IPS-18a (cell line): ENCODE measurements around the gene CHMP4B.

Experiments
- H3K27ac ChIP-seq: one replicate; pipeline ENCODE4 v1.5.1; 2013; ENCODE audit warnings: low read length
- H3K27me3 ChIP-seq: one replicate; pipeline ENCODE4 v1.6.1; 2013; ENCODE audit warnings: mild to moderate bottlenecking, low read length; ENCODE audit not compliant: control insufficient read depth, insufficient read depth
- H3K36me3 ChIP-seq: one replicate; pipeline ENCODE4 v1.6.1; 2013; ENCODE audit warnings: low read depth, low read length; ENCODE audit not compliant: control insufficient read depth
- H3K4me1 ChIP-seq: one replicate; pipeline ENCODE4 v1.6.1; 2013; ENCODE audit warnings: low read depth, low read length; ENCODE audit not compliant: control insufficient read depth
- H3K4me3 ChIP-seq: one replicate; pipeline ENCODE4 v1.5.1; 2013; ENCODE audit warnings: low read length
- H3K9ac ChIP-seq: one replicate; pipeline ENCODE4 v1.6.1; 2013; ENCODE audit warnings: mild to moderate bottlenecking, low read length, moderate library complexity
- H3K9me3 ChIP-seq: one replicate; pipeline ENCODE4 v1.6.1; 2013; ENCODE audit warnings: low read depth, low read length; ENCODE audit not compliant: control insufficient read depth

Gene CHMP4B

DNA sequence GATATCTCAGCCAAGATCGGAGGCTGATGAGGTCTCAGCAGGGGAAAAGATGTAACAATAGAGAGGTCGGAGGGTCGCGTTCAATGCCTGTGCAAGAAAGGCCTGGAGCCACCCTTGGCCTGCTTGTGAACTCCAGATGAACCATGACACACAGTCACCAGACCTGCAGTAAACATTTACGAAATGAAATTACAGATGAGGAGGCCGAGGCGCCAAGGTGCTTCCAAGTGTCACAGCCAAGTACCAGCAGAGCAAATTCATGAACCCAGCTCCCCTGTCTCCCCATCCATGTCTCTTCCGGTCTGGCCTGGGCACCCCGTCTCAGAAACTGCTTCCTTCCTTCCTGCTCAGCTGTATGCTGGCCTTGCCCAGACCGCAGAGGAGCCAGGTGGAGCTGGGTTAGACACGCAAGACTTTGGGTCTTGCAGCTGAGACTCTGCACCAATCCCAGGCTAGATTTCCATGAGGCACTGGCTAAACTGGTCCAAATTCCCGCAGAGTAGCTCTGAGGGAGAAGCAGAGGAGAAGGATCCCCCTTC is 48.1 kb downstream of the CHMP4B start:
- H3K36me3 ChIP-seq, result peaks cover 7% of the 10 kb centered on the region
- no peak overlapping the region for H3K27ac ChIP-seq
- H3K4me1 ChIP-seq, result peaks cover 8% of the 10 kb centered on the region
- H3K27me3 ChIP-seq, result no peaks in the 10 kb centered on the region
- H3K4me3 ChIP-seq, result no peak overlapping the region
- H3K9ac ChIP-seq, result no peak overlapping the region
- H3K9me3 ChIP-seq, result no peaks in the 10 kb centered on the region

DNA sequence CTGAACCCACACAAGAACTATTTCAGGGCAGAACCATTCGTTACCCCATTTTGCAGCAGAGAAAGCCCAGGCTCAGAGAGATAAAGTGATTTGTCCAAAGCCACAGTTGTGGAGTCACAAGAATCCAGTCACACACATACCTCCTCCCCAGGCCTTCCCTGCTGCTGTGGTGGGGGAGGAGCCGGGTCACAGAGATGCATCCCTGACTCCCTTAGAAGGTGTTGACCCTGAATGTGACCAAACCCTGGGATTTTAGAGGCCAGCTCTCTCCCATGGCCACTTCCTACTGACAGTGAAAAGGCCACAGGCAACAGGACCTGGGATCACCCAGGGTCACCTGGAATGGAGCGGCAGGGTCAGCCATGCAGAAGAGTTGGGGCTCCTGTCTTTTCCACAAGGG is 48.6 kb downstream of the CHMP4B start:
- Histone ChIP-seq H3K9ac (no peak overlapping the region), H3K9me3 (no peaks in the 10 kb centered on the region), H3K27me3 (no peaks in the 10 kb centered on the region), H3K4me3 (no peak overlapping the region), H3K27ac (no peak overlapping the region), H3K4me1 (peaks cover 8% of the 10 kb centered on the region), H3K36me3 (peaks cover 2% of the 10 kb centered on the region)

- Histone ChIP-seq H3K4me3 (no peak overlapping the region), H3K9me3 (no peaks in the 10 kb centered on the region), H3K9ac (no peak overlapping the region), H3K4me1 (peaks cover 8% of the 10 kb centered on the region), H3K27ac (no peak overlapping the region), H3K27me3 (no peaks in the 10 kb centered on the region), H3K36me3 (no peaks in the 10 kb centered on the region)
Observed at GRCh38 chr20:33861458-33861857, 50.3 kb downstream of the CHMP4B start.

DNA sequence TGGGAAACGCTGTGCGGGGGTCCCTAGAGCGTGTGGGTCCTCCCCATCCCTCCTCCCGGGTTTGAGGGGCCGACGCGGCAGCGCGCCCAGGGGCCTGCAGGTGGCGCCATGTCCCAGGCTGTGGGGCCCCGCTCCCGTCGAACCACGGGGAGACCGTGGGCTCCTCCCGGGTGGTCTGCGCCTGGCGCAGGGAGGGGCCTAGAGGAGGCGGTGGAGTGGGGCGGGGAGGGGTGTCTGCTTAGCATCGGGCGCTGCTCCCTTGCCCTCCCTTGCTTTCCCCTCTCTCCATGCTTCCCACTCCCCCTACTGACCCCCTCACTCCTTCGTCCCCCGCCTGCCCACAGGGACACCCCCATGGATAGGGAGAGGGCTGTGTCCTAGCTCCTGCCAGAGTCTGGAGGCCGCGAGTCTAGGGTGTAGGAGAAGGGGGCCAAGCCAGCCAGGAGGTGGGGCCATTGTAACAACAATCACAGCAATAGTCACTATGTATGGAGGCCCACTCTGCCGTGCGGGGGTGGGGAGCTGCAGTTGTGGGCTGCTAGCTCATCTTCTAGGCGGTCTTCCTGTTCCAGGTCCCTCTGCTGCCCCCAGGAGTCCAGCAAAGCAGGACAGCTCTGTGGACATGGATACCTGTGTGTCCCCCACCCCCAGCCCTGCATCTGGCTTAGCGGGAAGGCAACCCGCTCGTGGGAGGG is 51.7 kb downstream of the CHMP4B start:
- H3K27me3 ChIP-seq, result no peaks in the 10 kb centered on the region
- peaks cover 8% of the 10 kb centered on the region for H3K4me1 ChIP-seq
- H3K9me3 ChIP-seq, result no peaks in the 10 kb centered on the region
- H3K27ac ChIP-seq, result no peak overlapping the region
- H3K36me3 ChIP-seq, result no peaks in the 10 kb centered on the region
- peak overlapping the region; percentile 25 for H3K4me3 ChIP-seq
- no peak overlapping the region for H3K9ac ChIP-seq

- H3K4me1 ChIP-seq, result peaks cover 8% of the 10 kb centered on the region
Observed at GRCh38 chr20:33863440-33864323, 52.5 kb downstream of the CHMP4B start.

DNA sequence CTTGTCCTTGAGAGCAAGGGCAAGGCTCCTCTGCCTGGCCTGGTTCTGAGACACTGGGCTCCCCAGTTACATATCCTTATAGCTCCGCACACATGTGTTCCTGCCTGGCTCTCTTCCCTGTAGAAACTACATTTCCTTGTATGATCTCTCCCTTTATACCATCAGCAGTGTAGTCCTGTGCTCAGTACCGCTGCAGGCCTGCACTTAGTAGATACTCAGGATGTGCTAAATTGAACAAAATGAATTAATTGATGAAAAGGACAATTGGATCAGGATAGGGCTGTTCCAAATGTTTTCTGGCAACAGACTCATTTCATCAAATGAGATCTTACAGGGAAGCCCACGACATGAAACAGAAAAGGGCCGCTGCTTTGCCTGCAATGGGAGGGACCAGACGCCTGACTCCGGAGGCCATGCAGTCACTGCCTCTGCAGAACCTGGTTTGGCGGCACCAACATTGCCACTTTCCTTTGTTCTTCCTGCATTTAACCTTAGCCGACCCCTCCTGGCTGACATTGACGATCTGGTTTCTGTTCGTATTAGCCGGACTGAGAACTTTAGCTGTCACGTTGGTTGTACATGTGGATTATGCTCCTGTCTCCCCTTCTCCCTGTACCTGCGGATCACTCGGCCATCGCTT is 53.3 kb downstream of the CHMP4B start:
- no peaks in the 10 kb centered on the region for H3K27me3 ChIP-seq
- no peaks in the 10 kb centered on the region for H3K9me3 ChIP-seq
- H3K36me3 ChIP-seq, result no peaks in the 10 kb centered on the region
- peaks cover 7% of the 10 kb centered on the region for H3K4me1 ChIP-seq
- H3K27ac ChIP-seq, result no peak overlapping the region
- H3K4me3 ChIP-seq, result no peak overlapping the region
- no peak overlapping the region for H3K9ac ChIP-seq

More at GRCh38 chr20:33863440-33864323, 52.5 kb downstream of the CHMP4B start:
- H3K4me3 ChIP-seq, result no peak overlapping the region
- H3K27ac ChIP-seq, result no peak overlapping the region
- no peaks in the 10 kb centered on the region for H3K36me3 ChIP-seq
- no peaks in the 10 kb centered on the region for H3K27me3 ChIP-seq
- H3K9me3 ChIP-seq, result no peaks in the 10 kb centered on the region
- no peak overlapping the region for H3K9ac ChIP-seq

GRCh38 chr20:33865761-33866370 is 54.7 kb downstream of the CHMP4B start:
- no peak overlapping the region for H3K9ac ChIP-seq
- H3K4me3 ChIP-seq, result no peak overlapping the region
- H3K36me3 ChIP-seq, result no peaks in the 10 kb centered on the region
- H3K4me1 ChIP-seq, result peaks cover 4% of the 10 kb centered on the region
- H3K27me3 ChIP-seq, result no peaks in the 10 kb centered on the region
- H3K9me3 ChIP-seq, result no peaks in the 10 kb centered on the region
- no peak overlapping the region for H3K27ac ChIP-seq

GRCh38 chr20:33866398-33867100 is 55.4 kb downstream of the CHMP4B start:
- Histone ChIP-seq H3K36me3 (no peaks in the 10 kb centered on the region), H3K27ac (no peak overlapping the region), H3K4me3 (no peak overlapping the region), H3K9ac (no peak overlapping the region), H3K4me1 (peaks cover 4% of the 10 kb centered on the region), H3K27me3 (no peaks in the 10 kb centered on the region), H3K9me3 (no peaks in the 10 kb centered on the region)

DNA sequence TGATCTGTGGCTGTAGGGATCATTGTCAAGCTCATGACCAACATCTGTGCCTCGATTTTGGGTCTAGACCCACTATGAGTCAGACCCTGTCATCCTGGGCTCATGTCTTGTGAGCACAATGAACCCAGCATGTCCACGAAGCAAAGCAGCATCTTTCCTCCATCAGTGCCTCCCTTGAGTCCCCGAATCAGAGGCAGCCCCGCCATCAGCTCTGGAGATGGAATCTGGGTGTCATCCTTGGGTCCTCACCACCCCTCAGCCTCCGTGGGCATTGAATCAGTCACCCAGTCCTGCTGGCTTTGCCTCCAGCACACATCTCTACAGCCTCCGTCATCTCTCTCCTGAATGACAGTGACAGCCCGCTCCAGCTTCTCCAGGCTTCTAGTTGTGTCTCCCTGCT is 56.9 kb downstream of the CHMP4B start:
- H3K36me3 ChIP-seq, result no peaks in the 10 kb centered on the region
- H3K9me3 ChIP-seq, result no peaks in the 10 kb centered on the region
- H3K4me3 ChIP-seq, result no peak overlapping the region
- H3K27ac ChIP-seq, result no peak overlapping the region
- H3K27me3 ChIP-seq, result no peaks in the 10 kb centered on the region
- peaks cover 3% of the 10 kb centered on the region for H3K4me1 ChIP-seq
- no peak overlapping the region for H3K9ac ChIP-seq

DNA sequence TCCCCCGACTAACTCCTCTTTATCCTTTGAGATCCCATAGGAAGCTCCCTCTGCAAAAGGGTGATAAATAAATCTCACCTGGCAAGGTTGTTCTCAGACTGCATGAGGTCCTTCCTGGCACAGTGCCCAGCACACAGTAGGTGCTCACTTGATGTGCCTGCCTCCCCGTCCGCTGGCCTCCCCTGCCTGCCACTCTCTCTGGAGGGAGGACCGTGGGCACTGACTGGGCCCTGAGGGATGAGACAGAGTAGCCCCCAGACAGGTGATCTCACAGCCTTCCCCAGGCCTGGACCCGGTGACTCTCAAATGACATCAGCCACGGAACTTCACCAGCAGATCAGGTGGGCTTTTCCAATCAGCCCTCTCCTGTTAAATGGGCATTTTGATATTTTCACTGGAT is 57.4 kb downstream of the CHMP4B start:
- Histone ChIP-seq H3K27me3 (no peaks in the 10 kb centered on the region), H3K9me3 (no peaks in the 10 kb centered on the region), H3K4me3 (no peak overlapping the region), H3K9ac (no peak overlapping the region), H3K27ac (no peak overlapping the region), H3K4me1 (no peaks in the 10 kb centered on the region), H3K36me3 (no peaks in the 10 kb centered on the region)

DNA sequence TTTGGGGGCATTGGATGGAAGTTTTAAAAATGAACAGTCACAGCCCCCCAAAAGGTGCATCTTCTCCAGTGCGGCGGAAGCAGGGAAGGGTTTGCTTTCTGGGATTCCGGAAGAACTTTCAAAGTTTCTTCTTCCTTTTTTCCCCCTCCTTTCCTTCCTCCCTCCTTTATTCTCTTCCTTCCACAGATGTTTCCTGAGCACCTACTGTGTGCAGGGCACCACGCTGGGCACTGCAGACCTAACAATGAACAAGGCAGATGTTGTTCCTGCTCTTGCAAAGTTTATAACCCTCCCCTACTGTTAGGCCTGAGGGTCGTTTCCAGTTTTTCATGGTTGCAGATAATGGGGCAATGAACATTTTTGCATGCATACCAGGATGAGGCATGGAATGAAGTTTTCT is 58.1 kb downstream of the CHMP4B start:
- H3K27me3 ChIP-seq, result no peaks in the 10 kb centered on the region

More for the DNA sequence above, 58.1 kb downstream of the CHMP4B start:
- no peaks in the 10 kb centered on the region for H3K4me1 ChIP-seq
- no peak overlapping the region for H3K4me3 ChIP-seq
- no peak overlapping the region for H3K27ac ChIP-seq
- no peaks in the 10 kb centered on the region for H3K9me3 ChIP-seq
- no peak overlapping the region for H3K9ac ChIP-seq
- H3K36me3 ChIP-seq, result no peaks in the 10 kb centered on the region
